Epithelial cell of esophagus (primary cell): ENCODE data around the gene UTS2B.
"Not testable (repeated sequence)": the region's sequence is repeated elsewhere in the genome, so short reads cannot be mapped to it uniquely, and the experiment has no call there.

Experiments used
- DNase-seq: peaks from one replicate; pipeline ENCODE4 v3.0.0; 2010; ENCODE audit warnings: low read depth
- H3K4me3 ChIP-seq: 2 replicates; pipeline ENCODE4 v1.5.1; 2011; ENCODE audit warnings: mild to moderate bottlenecking, low read length, control low read depth
- TF ChIP-seq, protein P1 (sequence below): IDR thresholded peaks from 2 replicates; pipeline ENCODE4 v1.5.1; 2011; ENCODE audit warnings: low read depth, mild to moderate bottlenecking, low read length, control low read depth, inconsistent platforms; ENCODE audit not compliant: insufficient read depth; ENCODE audit errors: missing control alignments

Gene UTS2B

DNA sequence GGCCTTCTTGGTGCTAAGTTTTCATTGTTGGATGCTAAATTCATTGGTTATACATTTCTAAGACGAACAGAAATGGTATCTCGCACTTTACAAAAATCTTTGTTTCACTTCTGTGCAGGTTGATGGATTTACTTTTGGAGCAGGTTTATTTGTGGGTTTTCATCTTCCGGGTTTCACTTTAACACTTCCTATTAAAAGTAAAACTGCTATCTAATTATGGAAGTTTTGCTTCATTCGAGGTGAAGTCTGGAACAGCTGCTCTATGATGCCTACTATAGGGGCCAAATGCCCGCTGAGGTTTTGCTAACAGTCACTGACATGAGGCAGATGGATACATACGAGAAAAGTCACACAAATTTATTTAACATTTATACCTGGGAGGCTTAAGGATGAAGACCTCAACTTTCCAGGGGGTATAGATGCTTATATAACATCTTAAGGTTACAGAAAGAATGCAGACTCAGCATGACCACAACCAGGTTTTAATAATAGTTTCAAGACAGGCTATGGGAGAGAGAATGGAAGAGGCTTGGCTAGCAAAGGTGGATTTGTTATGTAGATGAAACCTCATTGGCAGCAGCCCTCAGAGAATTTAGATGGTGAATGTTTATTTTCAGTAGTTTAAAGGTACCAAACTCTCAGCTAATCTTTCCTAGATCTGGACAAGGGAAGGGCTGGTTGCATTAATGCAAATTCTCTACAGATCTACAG, 77.1 kb downstream of the UTS2B start:
- TF ChIP-seq, protein P1, sequence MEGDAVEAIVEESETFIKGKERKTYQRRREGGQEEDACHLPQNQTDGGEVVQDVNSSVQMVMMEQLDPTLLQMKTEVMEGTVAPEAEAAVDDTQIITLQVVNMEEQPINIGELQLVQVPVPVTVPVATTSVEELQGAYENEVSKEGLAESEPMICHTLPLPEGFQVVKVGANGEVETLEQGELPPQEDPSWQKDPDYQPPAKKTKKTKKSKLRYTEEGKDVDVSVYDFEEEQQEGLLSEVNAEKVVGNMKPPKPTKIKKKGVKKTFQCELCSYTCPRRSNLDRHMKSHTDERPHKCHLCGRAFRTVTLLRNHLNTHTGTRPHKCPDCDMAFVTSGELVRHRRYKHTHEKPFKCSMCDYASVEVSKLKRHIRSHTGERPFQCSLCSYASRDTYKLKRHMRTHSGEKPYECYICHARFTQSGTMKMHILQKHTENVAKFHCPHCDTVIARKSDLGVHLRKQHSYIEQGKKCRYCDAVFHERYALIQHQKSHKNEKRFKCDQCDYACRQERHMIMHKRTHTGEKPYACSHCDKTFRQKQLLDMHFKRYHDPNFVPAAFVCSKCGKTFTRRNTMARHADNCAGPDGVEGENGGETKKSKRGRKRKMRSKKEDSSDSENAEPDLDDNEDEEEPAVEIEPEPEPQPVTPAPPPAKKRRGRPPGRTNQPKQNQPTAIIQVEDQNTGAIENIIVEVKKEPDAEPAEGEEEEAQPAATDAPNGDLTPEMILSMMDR = no peak
- DNase-seq = no peak
- H3K4me3 ChIP-seq = no peak overlapping the region

GRCh38 chr3:191246630-191247029, 83.7 kb downstream of the UTS2B start:
- peak; percentile 87 for DNase-seq
- TF ChIP-seq, protein P1 = no peak
- H3K4me3 ChIP-seq = no peak overlapping the region

DNA sequence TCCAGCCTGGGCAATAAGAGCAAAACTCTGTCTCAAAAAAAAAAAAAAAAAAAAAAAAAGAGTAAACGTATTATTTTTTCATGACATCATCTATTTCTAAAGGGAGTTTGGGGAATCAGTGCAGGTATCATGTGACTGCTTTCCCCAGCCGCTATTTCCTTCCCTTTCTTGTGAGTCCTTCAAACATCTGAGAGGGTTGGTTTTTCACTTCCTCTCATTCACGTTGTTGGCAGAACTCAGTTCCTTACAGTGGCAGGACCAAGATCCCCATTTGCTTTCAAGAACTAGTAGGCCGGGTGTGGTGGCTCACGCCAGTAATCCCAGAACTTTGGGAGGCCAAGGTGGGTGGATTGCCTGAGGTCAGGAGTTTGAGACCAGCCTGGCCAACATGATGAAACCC, 84.3 kb downstream of the UTS2B start:
- DNase-seq = not testable (repeated sequence)

GRCh38 chr3:191244242-191244867, 86.0 kb downstream of the UTS2B start:
- peak; percentile 30 for DNase-seq
- no peak overlapping the region for H3K4me3 ChIP-seq
- TF ChIP-seq, protein P1 = peak; percentile 42

More for the DNA sequence above, 84.3 kb downstream of the UTS2B start:
- H3K4me3 ChIP-seq = not testable (repeated sequence)

- DNase-seq = no peak
- TF ChIP-seq, protein P1 = no peak
- H3K4me3 ChIP-seq = no peak overlapping the region
These were observed 89.8 kb downstream of the UTS2B start for GRCh38 chr3:191240486-191240885.

- H3K4me3 ChIP-seq = no peak overlapping the region
These were observed 90.8 kb downstream of the UTS2B start for GRCh38 chr3:191239407-191240031.

GRCh38 chr3:191238321-191238817, 92.0 kb downstream of the UTS2B start:
- TF ChIP-seq, protein P1 = no peak
- peak; percentile 84 for DNase-seq
- H3K4me3 ChIP-seq = no peak overlapping the region

More at GRCh38 chr3:191239407-191240031, 90.8 kb downstream of the UTS2B start:
- TF ChIP-seq, protein P1 = no peak
- peak; percentile 19 for DNase-seq
